NCI-H187 (cell line): ENCODE data around the gene OR9A4.

Experiments
- DNase-seq, 2 experiments: peaks; one replicate each; lab custom pipeline; 2025; lab: John Stamatoyannopoulos, UW

OR9A4 gene

DNA sequence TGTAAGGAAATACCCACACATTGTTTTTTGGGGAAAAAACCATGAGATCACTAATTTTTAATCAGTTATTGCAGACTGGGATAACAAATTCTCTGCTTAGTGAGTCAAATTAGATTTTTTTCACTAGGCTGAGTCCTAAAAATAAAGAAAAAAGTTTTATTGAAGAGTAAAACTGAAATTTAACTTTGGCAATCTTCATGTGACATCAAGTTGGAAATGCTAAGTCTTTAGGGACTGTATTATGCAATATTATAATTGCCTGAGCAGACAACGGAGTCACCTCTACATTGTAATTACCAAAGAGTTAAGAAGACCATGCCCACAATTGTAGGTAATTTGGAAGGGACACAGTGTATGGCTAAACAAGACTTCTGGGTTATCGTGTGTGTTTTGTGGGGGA is 32.8 kb downstream of the OR9A4 start:
- DNase-seq, result no peak

DNA sequence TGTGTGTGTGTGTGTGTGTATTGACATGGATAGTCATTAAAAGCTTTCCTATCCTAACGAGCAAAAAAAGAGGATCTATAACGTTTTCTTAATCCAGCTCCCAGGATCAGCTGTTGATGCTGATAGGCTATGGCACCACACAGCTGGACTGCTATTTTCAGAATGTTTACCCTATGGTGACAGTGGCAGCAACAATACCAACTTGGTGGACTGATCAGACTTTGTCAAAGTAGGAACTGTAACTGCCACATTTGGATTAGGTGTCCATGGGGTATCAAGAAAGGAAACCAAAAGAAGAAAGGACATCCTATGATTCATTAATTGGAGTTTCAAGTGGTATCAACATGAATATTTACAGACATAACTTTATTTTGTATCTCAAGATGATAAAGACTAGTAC is 33.3 kb downstream of the OR9A4 start:
- DNase-seq, result no peak

DNA sequence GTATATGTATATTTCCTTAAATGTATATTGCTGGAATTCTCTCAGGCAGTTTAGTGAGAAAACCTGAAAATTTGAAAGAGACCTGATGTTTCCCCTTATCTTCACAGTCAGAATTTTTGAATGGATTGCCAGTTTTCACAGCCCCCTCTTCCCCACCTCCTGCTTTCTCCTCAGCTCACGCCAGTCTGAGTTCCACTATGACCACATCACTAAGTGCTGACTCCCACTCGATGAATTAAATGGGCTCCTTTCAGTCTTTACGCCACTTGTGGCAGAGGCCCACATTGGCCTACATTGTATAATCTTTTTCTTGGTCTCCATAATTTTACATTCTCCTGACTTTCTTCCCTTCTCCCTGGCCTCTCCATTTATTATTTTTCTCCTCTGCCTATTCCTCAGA is 33.7 kb downstream of the OR9A4 start:
- no peak for DNase-seq

DNA sequence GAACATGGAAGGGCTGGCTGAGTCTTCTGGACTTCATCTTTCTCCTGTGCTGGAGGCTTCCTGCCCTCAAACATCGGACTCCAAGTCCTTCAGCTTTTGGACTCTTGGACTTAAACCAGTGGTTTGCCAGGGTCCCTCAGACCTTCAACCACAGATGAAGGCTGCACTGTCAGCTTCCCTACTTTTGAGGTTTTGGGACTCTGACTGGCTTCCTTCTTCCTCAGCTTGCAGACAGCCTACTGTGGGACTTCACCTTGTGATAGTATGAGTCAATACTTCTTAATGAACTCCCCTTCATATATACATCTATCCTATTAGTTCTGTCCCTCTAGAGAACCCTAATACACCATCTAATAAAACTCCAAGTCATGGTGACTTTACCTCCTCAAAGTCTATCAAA is 34.6 kb downstream of the OR9A4 start:
- no peak for DNase-seq

DNA sequence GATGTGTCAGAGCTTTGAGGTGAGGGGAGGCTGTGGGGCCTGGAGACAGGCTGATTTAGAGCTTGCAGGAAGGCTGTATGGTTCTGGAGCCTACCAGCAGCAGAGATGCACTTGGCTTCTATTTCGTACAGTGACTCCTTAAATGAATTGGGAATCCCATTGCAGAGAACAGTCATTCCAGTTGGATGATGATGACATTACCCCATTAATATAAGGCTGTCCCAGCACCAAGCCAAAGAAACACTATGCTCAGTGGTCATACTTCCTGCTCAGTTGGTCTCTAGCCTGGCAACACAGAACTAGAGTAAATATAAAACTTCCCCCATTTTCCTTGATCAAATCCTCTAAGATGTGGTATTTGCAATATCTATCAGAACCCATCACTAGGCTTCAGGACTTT is 36.3 kb downstream of the OR9A4 start:
- DNase-seq, result no peak

DNA sequence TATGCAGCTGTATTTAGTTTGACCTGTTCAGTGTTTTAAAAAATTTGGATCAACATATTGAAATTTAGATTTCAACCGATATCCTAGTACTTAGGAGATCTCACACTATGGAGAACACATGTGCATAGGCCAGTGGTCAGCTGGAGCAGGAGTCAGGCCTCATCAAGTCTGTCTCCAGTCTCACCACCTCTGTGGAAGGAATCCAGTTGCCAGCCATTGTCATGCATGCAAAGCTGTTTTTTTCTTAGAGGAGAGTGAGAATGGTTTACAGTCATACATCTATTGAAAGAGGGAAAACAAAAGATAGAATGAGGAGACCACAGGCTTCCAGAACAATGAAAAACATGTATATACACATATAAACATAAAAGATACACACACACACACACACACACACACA is 38.1 kb downstream of the OR9A4 start:
- no peak for DNase-seq

DNA sequence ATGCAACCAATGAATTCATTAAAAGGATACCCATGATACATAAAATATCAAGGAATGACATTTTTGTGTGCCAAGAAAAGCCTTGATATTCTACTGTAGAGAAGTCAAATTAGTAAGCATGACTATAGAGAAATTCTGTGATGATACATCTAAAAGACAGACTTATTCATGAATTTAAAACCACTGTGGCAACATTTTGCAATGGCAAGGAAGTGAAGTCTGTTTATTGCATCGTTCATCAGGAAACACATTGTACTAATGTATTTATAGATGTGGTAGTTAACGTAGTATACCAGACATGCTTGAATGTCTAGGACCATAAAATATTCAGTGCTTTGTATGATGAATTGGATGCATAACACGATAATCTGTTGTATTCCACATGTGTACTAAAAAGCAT is 39.9 kb downstream of the OR9A4 start:
- DNase-seq, result no peak

DNA sequence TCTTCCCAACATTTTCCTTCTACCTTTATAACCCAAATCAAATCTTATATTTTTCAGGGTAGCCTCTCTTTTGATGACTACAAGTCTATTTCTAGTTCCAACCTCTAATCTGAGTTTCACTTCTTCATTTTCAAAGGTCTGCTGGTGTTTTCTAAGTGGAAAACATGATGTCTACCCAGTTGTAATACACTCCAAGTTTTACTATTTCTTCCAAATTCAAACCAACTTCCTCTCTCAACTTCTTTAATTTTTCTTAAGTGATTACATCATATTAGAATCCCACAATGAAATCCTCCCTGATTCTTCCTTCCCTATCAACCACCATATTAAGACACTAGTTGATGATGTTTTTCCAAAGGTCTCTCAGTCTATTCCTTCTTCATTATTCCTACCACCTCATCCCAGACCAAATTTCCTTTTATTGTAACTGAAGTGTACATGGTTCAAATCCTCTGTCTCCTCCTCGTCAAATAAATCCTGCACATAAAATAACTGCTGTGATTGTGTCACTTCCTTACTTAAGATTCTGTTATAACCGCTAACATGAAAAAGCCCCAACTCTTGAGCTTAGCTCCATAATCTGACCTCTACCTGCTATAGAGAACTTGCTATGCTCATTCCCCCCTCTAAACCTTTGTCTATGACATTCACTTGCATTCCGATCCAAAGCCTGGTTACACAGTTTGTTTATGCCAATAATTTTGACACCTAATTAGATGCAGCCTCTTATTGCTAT is 44.7 kb downstream of the OR9A4 start:
- no peak for DNase-seq
